Loucy (cell line): ENCODE results near the gene FABP6.

Experiments
- H2AFZ ChIP-seq: fragments of 200-600 bp; sonication (generic); 2 replicates; pipeline ENCODE4 v1.6.0; 2016; ENCODE audit warnings: antibody characterized with exemption, mild to moderate bottlenecking, low read length, moderate library complexity
- H3F3A ChIP-seq: fragments of 200-600 bp; 2 replicates; pipeline ENCODE4 v1.6.0; 2016; ENCODE audit warnings: antibody characterized with exemption, low read depth, mild to moderate bottlenecking
- H3K27me3 ChIP-seq: fragments of 200-600 bp; sonication (generic); 2 replicates; pipeline ENCODE4 v1.6.1; 2014; ENCODE audit warnings: low read length, mild to moderate bottlenecking; ENCODE audit not compliant: insufficient read depth, poor library complexity, severe bottlenecking
- H3K36me3 ChIP-seq: fragments of 200-600 bp; sonication (generic); 2 replicates; pipeline ENCODE4 v1.6.1; 2016; ENCODE audit warnings: low read length; ENCODE audit not compliant: insufficient read depth
- H3K4me1 ChIP-seq: fragments of 200-600 bp; sonication (generic); 2 replicates; pipeline ENCODE4 v1.5.1; 2014; ENCODE audit warnings: low read length, mild to moderate bottlenecking; ENCODE audit not compliant: insufficient read depth, poor library complexity, severe bottlenecking
- H3K4me2 ChIP-seq: fragments of 200-600 bp; sonication (generic); 2 replicates; pipeline ENCODE4 v1.6.0; 2014; ENCODE audit warnings: antibody characterized with exemption, low read length, low read depth, mild to moderate bottlenecking; ENCODE audit not compliant: poor library complexity, severe bottlenecking
- H3K4me3 ChIP-seq: fragments of 200-600 bp; sonication (generic); 2 replicates; pipeline ENCODE4 v1.5.1; 2014; ENCODE audit warnings: low read length, mild to moderate bottlenecking, mixed read lengths; ENCODE audit not compliant: poor library complexity, severe bottlenecking
- H3K79me2 ChIP-seq: fragments of 200-600 bp; sonication (generic); 2 replicates; pipeline ENCODE4 v1.6.1; 2014; ENCODE audit warnings: low read length; ENCODE audit not compliant: insufficient read depth
- H3K9ac ChIP-seq: fragments of 200-600 bp; sonication (generic); 2 replicates; pipeline ENCODE4 v1.6.0; 2014; ENCODE audit warnings: mild to moderate bottlenecking, low read depth, low read length, moderate library complexity; ENCODE audit not compliant: poor library complexity, severe bottlenecking
- H3K9me2 ChIP-seq: fragments of 200-600 bp; sonication (generic); replicated peaks from 2 replicates; pipeline ENCODE4 v1.6.1; 2016; ENCODE audit warnings: low read depth, low read length, mixed read lengths
- H3K9me3 ChIP-seq: fragments of 200-600 bp; sonication (generic); 2 replicates; pipeline ENCODE4 v1.6.1; 2014; ENCODE audit warnings: mild to moderate bottlenecking, antibody characterized with exemption, low read length, low read depth; ENCODE audit not compliant: insufficient read depth
- H4K20me1 ChIP-seq: fragments of 200-600 bp; sonication (generic); 2 replicates; pipeline ENCODE4 v1.6.0; 2014; ENCODE audit warnings: antibody characterized with exemption, low read length, mild to moderate bottlenecking; ENCODE audit not compliant: insufficient read depth, poor library complexity, severe bottlenecking
- EZH2phosphoT487 ChIP-seq: fragments of 200-600 bp; IDR thresholded peaks from 2 replicates; pipeline ENCODE4 v1.6.1; 2018; ENCODE audit warnings: antibody characterized with exemption, mild to moderate bottlenecking, moderate library complexity, borderline replicate concordance
- TF ChIP-seq, protein P1 (sequence below): fragments of 200-600 bp; sonication (generic); conservative IDR thresholded peaks from 2 replicates; pipeline ENCODE4 v1.5.1; 2014; ENCODE audit warnings: mild to moderate bottlenecking, antibody characterized with exemption, low read length

The FABP6 gene

DNA sequence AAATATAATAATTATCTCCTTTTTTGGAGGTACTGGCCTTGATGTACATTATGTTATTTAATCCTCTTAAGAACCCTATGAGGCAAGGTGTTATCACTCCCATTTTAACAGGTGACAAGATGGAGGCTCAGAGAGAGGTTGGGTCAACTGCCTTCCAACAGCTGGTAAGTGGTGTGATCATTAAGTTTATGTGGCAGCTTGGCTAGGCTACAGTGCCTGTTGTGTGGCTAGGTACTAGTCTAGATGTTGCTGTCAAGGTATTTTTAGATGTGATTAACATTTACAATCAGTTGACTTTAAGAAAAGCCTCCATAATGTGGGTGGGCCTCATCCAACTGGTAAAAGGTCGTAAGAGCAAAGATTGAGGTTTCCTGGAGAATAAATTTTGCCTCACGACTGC is 21.5 kb downstream of the FABP6 start:
- H3K4me2 ChIP-seq, result no peak overlapping the region
- H3K9me3 ChIP-seq, result no peaks in the 10 kb centered on the region
- peaks cover 10% of the 10 kb centered on the region for H3K4me1 ChIP-seq
- TF ChIP-seq, protein P1, sequence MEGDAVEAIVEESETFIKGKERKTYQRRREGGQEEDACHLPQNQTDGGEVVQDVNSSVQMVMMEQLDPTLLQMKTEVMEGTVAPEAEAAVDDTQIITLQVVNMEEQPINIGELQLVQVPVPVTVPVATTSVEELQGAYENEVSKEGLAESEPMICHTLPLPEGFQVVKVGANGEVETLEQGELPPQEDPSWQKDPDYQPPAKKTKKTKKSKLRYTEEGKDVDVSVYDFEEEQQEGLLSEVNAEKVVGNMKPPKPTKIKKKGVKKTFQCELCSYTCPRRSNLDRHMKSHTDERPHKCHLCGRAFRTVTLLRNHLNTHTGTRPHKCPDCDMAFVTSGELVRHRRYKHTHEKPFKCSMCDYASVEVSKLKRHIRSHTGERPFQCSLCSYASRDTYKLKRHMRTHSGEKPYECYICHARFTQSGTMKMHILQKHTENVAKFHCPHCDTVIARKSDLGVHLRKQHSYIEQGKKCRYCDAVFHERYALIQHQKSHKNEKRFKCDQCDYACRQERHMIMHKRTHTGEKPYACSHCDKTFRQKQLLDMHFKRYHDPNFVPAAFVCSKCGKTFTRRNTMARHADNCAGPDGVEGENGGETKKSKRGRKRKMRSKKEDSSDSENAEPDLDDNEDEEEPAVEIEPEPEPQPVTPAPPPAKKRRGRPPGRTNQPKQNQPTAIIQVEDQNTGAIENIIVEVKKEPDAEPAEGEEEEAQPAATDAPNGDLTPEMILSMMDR, result no peak
- TF ChIP-seq EZH2phosphoT487, result no peak
- H2AFZ ChIP-seq, result no peak overlapping the region
- no peak overlapping the region for H3K4me3 ChIP-seq
- no peak overlapping the region for H3K9ac ChIP-seq
- H3F3A ChIP-seq, result no peaks in the 10 kb centered on the region
- H3K79me2 ChIP-seq, result no peaks in the 10 kb centered on the region
- H4K20me1 ChIP-seq, result no peaks in the 10 kb centered on the region
- H3K9me2 ChIP-seq, result no peaks in the 10 kb centered on the region
- H3K36me3 ChIP-seq, result peaks cover 38% of the 10 kb centered on the region; the same call in 1 of the 2 replicates
- no peaks in the 10 kb centered on the region for H3K27me3 ChIP-seq

DNA sequence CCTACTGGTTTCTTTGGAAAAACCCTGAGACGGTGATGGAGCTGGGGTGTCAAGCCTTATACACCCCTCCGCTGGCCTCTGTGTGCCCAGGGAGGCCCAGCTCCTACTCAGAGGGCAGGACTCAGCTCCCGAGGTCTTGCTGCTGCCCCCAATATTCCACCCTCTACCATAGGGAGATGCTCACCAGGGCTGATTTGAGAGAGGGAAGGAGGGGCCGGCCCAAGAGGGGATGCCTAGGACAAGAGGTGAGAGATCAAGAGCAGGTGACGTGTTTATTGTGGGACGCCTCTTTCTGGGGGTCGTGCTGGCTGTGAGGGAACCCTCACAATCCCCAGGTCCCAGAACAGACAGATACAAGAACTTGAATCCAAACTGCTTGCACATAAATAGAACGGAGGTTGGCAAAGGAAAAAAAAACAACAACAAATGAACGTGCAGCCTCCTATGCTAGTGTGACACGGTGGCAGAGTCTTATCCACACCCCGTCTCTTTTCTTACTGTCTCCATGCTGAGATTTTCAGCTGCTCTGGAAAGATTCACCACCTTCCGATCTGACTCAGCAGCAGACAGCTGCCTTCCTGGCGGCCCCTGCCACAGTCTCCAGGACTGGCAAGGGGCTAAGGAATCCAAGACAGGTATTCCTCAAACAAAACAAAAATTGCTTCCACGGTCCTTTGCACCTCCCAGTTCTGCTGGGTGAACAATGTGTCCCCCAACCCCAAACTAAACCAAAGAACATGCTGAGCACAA is 22.3 kb downstream of the FABP6 start:
- no peak overlapping the region for H3K9ac ChIP-seq
- no peaks in the 10 kb centered on the region for H3F3A ChIP-seq
- no peak overlapping the region for H3K4me3 ChIP-seq
- no peak overlapping the region for H3K4me2 ChIP-seq
- no peaks in the 10 kb centered on the region for H3K9me2 ChIP-seq
- no peaks in the 10 kb centered on the region for H3K79me2 ChIP-seq
- H3K36me3 ChIP-seq, result peaks cover 44% of the 10 kb centered on the region; the same call in 1 of the 2 replicates
- no peaks in the 10 kb centered on the region for H3K27me3 ChIP-seq
- TF ChIP-seq, protein P1, result no peak
- TF ChIP-seq EZH2phosphoT487, result no peak
- no peaks in the 10 kb centered on the region for H4K20me1 ChIP-seq
- no peak overlapping the region for H2AFZ ChIP-seq
- H3K4me1 ChIP-seq, result peaks cover 10% of the 10 kb centered on the region
- no peaks in the 10 kb centered on the region for H3K9me3 ChIP-seq

DNA sequence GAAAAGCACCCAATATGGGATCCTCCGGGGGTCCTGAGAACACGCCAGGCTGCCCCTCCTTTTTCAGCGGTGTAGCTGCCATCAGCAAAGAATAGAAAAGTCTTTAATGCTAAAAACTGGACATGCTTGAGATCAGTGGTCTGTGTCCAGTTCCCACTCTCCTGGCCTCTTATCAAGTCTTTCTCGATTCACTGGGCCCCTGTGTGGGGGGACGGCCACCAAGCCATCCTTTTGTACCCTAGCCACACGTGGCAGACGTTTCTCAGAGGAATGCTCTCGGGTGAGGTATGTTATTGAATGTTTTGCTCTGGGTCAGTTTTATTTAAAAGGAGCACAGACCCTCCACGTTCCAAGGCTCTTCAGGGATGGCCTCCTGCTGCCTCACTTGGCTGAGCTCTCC is 23.6 kb downstream of the FABP6 start:
- Histone ChIP-seq H2AFZ (no peak overlapping the region), H3K9me3 (no peaks in the 10 kb centered on the region), H4K20me1 (no peaks in the 10 kb centered on the region), H3K27me3 (no peaks in the 10 kb centered on the region), H3K9ac (no peak overlapping the region), H3K79me2 (no peaks in the 10 kb centered on the region), H3K4me3 (no peak overlapping the region), H3K9me2 (no peaks in the 10 kb centered on the region), H3K4me1 (peaks cover 10% of the 10 kb centered on the region), H3K36me3 (peaks cover 44% of the 10 kb centered on the region; the same call in 1 of the 2 replicates), H3K4me2 (no peak overlapping the region), H3F3A (no peaks in the 10 kb centered on the region)
- TF ChIP-seq, protein P1, result no peak
- TF ChIP-seq EZH2phosphoT487, result no peak
